HG03558 (cell line): ENCODE data around the gene FLT3LG.
"Not testable (repeated sequence)": the region's sequence is repeated elsewhere in the genome, so short reads cannot be mapped to it uniquely, and the experiment has no call there.

ENCODE experiments used
- ATAC-seq: cut with Tn5 transposase; IDR thresholded peaks from one replicate; pipeline ENCODE4 v1.9.1; 2021; ENCODE audit warnings: moderate number of reproducible peaks; ENCODE audit not compliant: unreplicated experiment; ENCODE audit errors: extremely low read depth

FLT3LG gene

GRCh38 chr19:49440439-49441209 is 33.4 kb upstream of the FLT3LG start:
- no peak for ATAC-seq

GRCh38 chr19:49441210-49441959 is 32.6 kb upstream of the FLT3LG start, which contains the start of gene SLC17A7:
Gene SLC17A7 (minus strand): TSS chr19:49441527. CDS start chr19:49441379, 148 bp downstream.
- ATAC-seq, result no peak

- ATAC-seq, result no peak
These were observed 32.1 kb upstream of the FLT3LG start for GRCh38 chr19:49441960-49442350.

GRCh38 chr19:49442354-49442753 is 31.7 kb upstream of the FLT3LG start:
- no peak for ATAC-seq

GRCh38 chr19:49442771-49443365 is 31.1 kb upstream of the FLT3LG start:
- no peak for ATAC-seq

- peak; percentile 39 for ATAC-seq
These were observed 30.5 kb upstream of the FLT3LG start for GRCh38 chr19:49443366-49444099.

GRCh38 chr19:49444100-49444700 is 29.8 kb upstream of the FLT3LG start:
- not testable (repeated sequence) for ATAC-seq

GRCh38 chr19:49445997-49446396 is 28.0 kb upstream of the FLT3LG start:
- ATAC-seq, result no peak

GRCh38 chr19:49447485-49448431 is 26.3 kb upstream of the FLT3LG start:
- ATAC-seq, result no peak

GRCh38 chr19:49448432-49448786 is 25.6 kb upstream of the FLT3LG start:
- ATAC-seq, result no peak

- ATAC-seq, result no peak
These were observed 23.6 kb upstream of the FLT3LG start for GRCh38 chr19:49450405-49450804.

- ATAC-seq, result no peak
These were observed 22.4 kb upstream of the FLT3LG start, which contains the start of gene PIH1D1 for GRCh38 chr19:49451430-49452181. Gene PIH1D1 (minus strand): TSS chr19:49451814. CDS start chr19:49451574, 240 bp downstream.

- peak; percentile 66 for ATAC-seq
These were observed 20.8 kb upstream of the FLT3LG start, which contains the start of gene ALDH16A1 for GRCh38 chr19:49453013-49453756. Gene ALDH16A1 (plus strand): TSS chr19:49453225. CDS start chr19:49453332, 107 bp downstream.

- ATAC-seq, result no peak
These were observed 20.2 kb upstream of the FLT3LG start for GRCh38 chr19:49453757-49454240.

- no peak for ATAC-seq
These were observed 18.2 kb upstream of the FLT3LG start for GRCh38 chr19:49455773-49456172.

- no peak for ATAC-seq
These were observed 17.7 kb upstream of the FLT3LG start for GRCh38 chr19:49456326-49456725.

- no peak for ATAC-seq
These were observed 15.5 kb upstream of the FLT3LG start for GRCh38 chr19:49458567-49458903.
